CD4-positive, alpha-beta T cell (primary cell): ENCODE measurements around the gene CLCN1. TPM values are rescaled to one million over a fixed set of nuclear protein-coding genes. Genes with fewer than 3 reads are reported as not detected.

Experiments used
- ATAC-seq: fragments of 200-7000 bp; cut with Tn5 transposase; one replicate; pipeline ENCODE4 v1.10.0; 2022; ENCODE audit warnings: mild to moderate bottlenecking; ENCODE audit not compliant: poor library complexity
- CTCF ChIA-PET: fragments of 350-600 bp; sonication (Branson Sonifier 250); formaldehyde crosslinking; loops from one replicate; lab custom pipeline; 2021; ENCODE audit warnings: antibody characterized with exemption, inconsistent platforms; lab: Charles Lee
- POLR2A ChIA-PET: fragments of 350-600 bp; sonication (Branson Sonifier 250); formaldehyde crosslinking; loops from one replicate; lab custom pipeline; 2021; ENCODE audit warnings: antibody characterized with exemption, inconsistent platforms; lab: Charles Lee
- DNase-seq, 14 experiments: peaks; one replicate each; pipeline ENCODE4 v3.0.0-alpha.2; 2013 to 2020; ENCODE audit warnings: mixed read lengths in 2 of 14
- H3K27ac ChIP-seq, 2 donors: one replicate each; pipeline versions ENCODE4 v1.5.1 to v1.7.0; 2013; ENCODE audit warnings: low read length in 2 of 2, low read depth in 1 of 2, mild to moderate bottlenecking in 1 of 2
- H3K27me3 ChIP-seq, 2 experiments: 1 replicate in 1 of 2; 2 replicates in 1 of 2; pipeline versions ENCODE4 v1.6.1 to v1.7.0; 2013; ENCODE audit warnings: low read length in 2 of 2, control low read depth in 1 of 2, mild to moderate bottlenecking in 1 of 2, moderate library complexity in 1 of 2; ENCODE audit not compliant: insufficient read depth in 2 of 2, control insufficient read depth in 1 of 2
- H3K36me3 ChIP-seq: one replicate; pipeline ENCODE4 v1.6.1; 2013; ENCODE audit warnings: low read length, control low read depth; ENCODE audit not compliant: insufficient read depth
- H3K4me1 ChIP-seq: one replicate; pipeline ENCODE4 v1.6.1; 2013; ENCODE audit warnings: low read length, control low read depth; ENCODE audit not compliant: insufficient read depth
- H3K4me3 ChIP-seq: one replicate; pipeline ENCODE4 v1.5.1; 2013; ENCODE audit warnings: mild to moderate bottlenecking, low read length, moderate library complexity
- H3K9me3 ChIP-seq, 2 experiments: 1 replicate in 1 of 2; 2 replicates in 1 of 2; pipeline versions ENCODE4 v1.6.1 to v1.7.0; 2013; ENCODE audit warnings: low read length in 2 of 2, mild to moderate bottlenecking in 2 of 2, control low read depth in 1 of 2, moderate library complexity in 1 of 2; ENCODE audit not compliant: control insufficient read depth in 1 of 2, insufficient read depth in 1 of 2
- H3K27ac Mint-ChIP-seq: one replicate; pipeline ENCODE4 v1.8.0; 2020; ENCODE audit warnings: mixed read lengths
- H3K27me3 Mint-ChIP-seq: one replicate; pipeline ENCODE4 v1.8.0; 2021; ENCODE audit warnings: mixed read lengths
- H3K36me3 Mint-ChIP-seq: one replicate; pipeline ENCODE4 v1.8.0; 2021; ENCODE audit warnings: low read depth, mixed read lengths
- H3K4me1 Mint-ChIP-seq: one replicate; pipeline ENCODE4 v1.8.0; 2021; ENCODE audit warnings: low read depth, mixed read lengths
- H3K4me3 Mint-ChIP-seq: one replicate; pipeline ENCODE4 v1.8.0; 2020; ENCODE audit warnings: mild to moderate bottlenecking, mixed read lengths
- H3K9me3 Mint-ChIP-seq: one replicate; pipeline ENCODE4 v1.8.0; 2020; ENCODE audit warnings: mixed read lengths
- CTCF ChIP-seq: fragments of 200-600 bp; IDR thresholded peaks from one replicate; pipeline ENCODE4 v1.8.0; 2022; ENCODE audit warnings: antibody characterized with exemption, mild to moderate bottlenecking
- intact Hi-C, 2 experiments: fragments of 100-400 bp; cut with DNase I in 1 of 2; cut with micrococcal nuclease in 1 of 2; formaldehyde crosslinking; loops; one replicate each; pipeline versions ENCODE4 v1.15.1 to v1.9.0; 2023 to 2025; cut with DNase I, micrococcal nuclease
- total RNA-seq, 174 experiments: library from RNA in 2 of 174; stranded (reverse) in 2 of 174; gene quantifications; one replicate each; pipeline ENCODE4 v1.2.3 and lab custom pipeline; 2021 to 2026

The CLCN1 gene
- total RNA-seq, 2 experiments from 2014 or later = not detected

- ATAC-seq = no peak
- CTCF ChIA-PET = interaction anchor here (2.1 kb wide), 1 partner anchor 9 kb away, joined by 8 read pairs; no protein-coding TSS in a partner anchor
- Histone ChIP-seq H3K27me3 (no peaks in the 10 kb centered on the region), H3K36me3 (peaks cover 65% of the 10 kb centered on the region), H3K4me3 (no peak overlapping the region), H3K4me1 (peaks cover 41% of the 10 kb centered on the region), H3K9me3 (no peaks in the 10 kb centered on the region), H3K27ac (peak overlapping the region in 1 of 2 donors; percentile 1)
- TF ChIP-seq CTCF = no peak
- POLR2A ChIA-PET = interaction anchor here (1.2 to 4.5 kb wide), 5 partner anchors 8 to 18 kb away, joined by 3 to 31 read pairs (median 4); partner anchors contain the start of genes EPHA1 and ZYX
- Mint-ChIP-seq H3K36me3 (peaks cover 58% of the 10 kb centered on the region), H3K27me3 (no peaks in the 10 kb centered on the region), H3K4me1 (peaks cover 10% of the 10 kb centered on the region), H3K27ac (peak overlapping the region; percentile 59), H3K4me3 (no peak overlapping the region), H3K9me3 (no peaks in the 10 kb centered on the region)
- DNase-seq = no peak
- intact Hi-C loops = loop anchor here in 1 of 2 experiments (10.0 kb wide), 1 partner anchor 535 kb away; the partner anchor contains the start of gene EPHB6
Measured at GRCh38 chr7:143389316-143390103, 73.6 kb downstream of the CLCN1 start.

GRCh38 chr7:143390104-143390772, 74.3 kb downstream of the CLCN1 start:
- POLR2A ChIA-PET = interaction anchor here (1.1 to 4.5 kb wide), 5 partner anchors 9 to 17 kb away, joined by 3 to 31 read pairs (median 3); partner anchors contain the start of genes EPHA1 and ZYX

More at GRCh38 chr7:143390104-143390772, 74.3 kb downstream of the CLCN1 start:
- peaks cover 72% of the 10 kb centered on the region for H3K36me3 ChIP-seq
- H3K36me3 Mint-ChIP-seq = peaks cover 65% of the 10 kb centered on the region
- no peaks in the 10 kb centered on the region for H3K9me3 ChIP-seq
- no peaks in the 10 kb centered on the region for H3K9me3 Mint-ChIP-seq
- H3K27ac Mint-ChIP-seq = peak overlapping the region; percentile 61
- no peaks in the 10 kb centered on the region for H3K27me3 Mint-ChIP-seq
- no peak overlapping the region for H3K4me3 Mint-ChIP-seq
- no peak for DNase-seq
- peaks cover 40% of the 10 kb centered on the region for H3K4me1 ChIP-seq
- H3K27me3 ChIP-seq = no peaks in the 10 kb centered on the region
- CTCF ChIA-PET = no interaction called here
- TF ChIP-seq CTCF = no peak
- intact Hi-C loops = no loop called here
- H3K4me1 Mint-ChIP-seq = peaks cover 17% of the 10 kb centered on the region
- H3K4me3 ChIP-seq = no peak overlapping the region
- no peak for ATAC-seq
- no peak overlapping the region for H3K27ac ChIP-seq
